ENCODE data around the gene DSCAML1.

GRCh38 chr11:117705866-117706265, 91.2 kb downstream of the DSCAML1 start:
- TF ChIP-seq NFRKB (IDR thresholded peaks at IDR 0.05): no peak
- no peak for TF ChIP-seq CTBP1 (IDR thresholded peaks at IDR 0.05; ENCODE audit: borderline replicate concordance)
- no peak for TF ChIP-seq SUZ12 (IDR thresholded peaks at IDR 0.05)
- no peak for TF ChIP-seq FOXK2 (IDR thresholded peaks at IDR 0.05)
- TF ChIP-seq FOXM1 (IDR thresholded peaks at IDR 0.05; ENCODE audit: borderline replicate concordance): no peak
